ENCODE measurements around the gene NPRL2. TPM values are rescaled to one million over a fixed set of nuclear protein-coding genes. Genes with fewer than 3 reads are reported as not detected.
A peak's percentile ranks its signal among the peaks of the same experiment; 100 is the strongest.

NPRL2 gene
- total and polyA plus RNA-seq, 2 of the 13 experiments (the other 11 are each of a cell fraction or from before 2014, with no cell fraction given): 30.6 to 51.4 TPM

GRCh38 chr3:50358911-50359759 is 8.6 kb upstream of the NPRL2 start, which contains the start of gene TMEM115:
TMEM115 (minus strand) TSS chr3:50359521; CDS start chr3:50359063, 458 bp downstream.
- H2AFZ ChIP-seq (ENCODE audit: low read length): peak within 1 kb of the TSS; percentile 67
- peak within 1 kb of the TSS; percentile 94 for H3K4me2 ChIP-seq (ENCODE audit: low read depth, low read length)
- H3K79me2 ChIP-seq (ENCODE audit: insufficient read depth, low read length): peaks cover 39% of the 10 kb centered on the region
- FAIRE-seq (peak; percentile 96), ATAC-seq (peak; percentile 97), DNase-seq (ENCODE audit: low spot score) (peak; percentile 97)
- H3K9ac ChIP-seq (ENCODE audit: insufficient read depth, low read depth, low read length): peak within 1 kb of the TSS; percentile 91
- TSS peak; percentile 70 for BruUV-seq (replicated peaks)
- no peaks in the 10 kb centered on the region for H3K9me3 ChIP-seq (ENCODE audit: low read length)
- peak within 1 kb of the TSS; percentile 76 to 91 (median 88) for H3K4me3 ChIP-seq (replicated peaks in 1 of 3; ENCODE audit: insufficient read depth in 1 of 3, low read depth in 2 of 3, low read length in 3 of 3)
- 0% methylated on average over 10 of the region's 64 CpGs for WGBS (ENCODE audit: low lambda C conversion rate)
- peaks cover 3 to 15% of the 10 kb centered on the region in 2 experiments; a peak in 2 of 5 replicates for H3K27me3 ChIP-seq (ENCODE audit: control insufficient read depth in 1 of 2, insufficient read depth in 2 of 2, low read length in 2 of 2)
- peaks cover 25% of the 10 kb centered on the region for H4K20me1 ChIP-seq (ENCODE audit: insufficient read depth, low read length)
- in situ Hi-C loops (cut with HindIII; ENCODE audit: extremely low pct_ligation_motif_present, low pct_unique_long_range_greater_than_20kb) (no loop called here), intact Hi-C loops (cut with micrococcal nuclease; ENCODE audit: unreplicated experiment) (no loop called here)
- H3K27ac ChIP-seq (ENCODE audit: extremely low read length, insufficient read depth, low read length): peak within 1 kb of the TSS; percentile 66
- peaks cover 6 to 20% of the 10 kb centered on the region in 2 experiments; a peak in 4 of 5 replicates for H3K36me3 ChIP-seq (replicated peaks in 1 of 2; ENCODE audit: control insufficient read depth in 1 of 2, insufficient read depth in 2 of 2, low read length in 2 of 2)
- ChIA-PET POLR2A (interaction anchor here (1.0 to 1.2 kb wide), 2 partner anchors 9 to 22 kb away, joined by 3 to 10 read pairs; partner anchors contain the start of genes CYB561D2 and NPRL2), CTCF (ENCODE audit: low intra/inter-chr PET ratio, low total read pairs) (no interaction called here)
- H3K4me1 ChIP-seq (ENCODE audit: insufficient read depth, low read length): peaks cover 37% of the 10 kb centered on the region
- TF ChIP-seq FUBP1 (CRISPR knock-in tag; IDR thresholded peaks at IDR 0.05; ENCODE audit: borderline replicate concordance): no peak
- peak; percentile 34; the same call in 1 of the 2 replicates for TF ChIP-seq CREB3 (CRISPR knock-in tag; IDR thresholded peaks at IDR 0.05)
- TF ChIP-seq ESRRA (CRISPR knock-in tag; IDR thresholded peaks at IDR 0.05; ENCODE audit: low read depth): no peak
- peak; percentile 77 for TF ChIP-seq ZNF782 (CRISPR knock-in tag; IDR thresholded peaks at IDR 0.05; ENCODE audit: borderline replicate concordance)
- TF ChIP-seq EED (CRISPR knock-in tag; IDR thresholded peaks at IDR 0.05): no peak; the same call in 1 of the 2 replicates
- no peak for TF ChIP-seq ZSCAN22 (CRISPR knock-in tag; IDR thresholded peaks at IDR 0.05)
- TF ChIP-seq IRF9 (CRISPR knock-in tag; IDR thresholded peaks at IDR 0.05; ENCODE audit: borderline replicate concordance): 0 out of 2 replicates have a peak, but pooled peaks have one; percentile 51
- TF ChIP-seq SAFB2 (CRISPR knock-in tag; IDR thresholded peaks at IDR 0.05; ENCODE audit: borderline replicate concordance, low read depth): peak; percentile 85; the same call in 1 of the 2 replicates
- peak; percentile 59; the same call in 1 of the 2 replicates for TF ChIP-seq ZBTB34 (CRISPR knock-in tag; IDR thresholded peaks at IDR 0.05)
- peak; percentile 48; the same call in 1 of the 2 replicates for TF ChIP-seq NR0B2 (CRISPR knock-in tag; IDR thresholded peaks at IDR 0.05)
- no peak for TF ChIP-seq HHEX (CRISPR knock-in tag; IDR thresholded peaks at IDR 0.05)
- TF ChIP-seq NBN (conservative IDR thresholded peaks at IDR 0.05): no peak
- peak; percentile 31; the same call in 1 of the 2 replicates for TF ChIP-seq JUN (CRISPR knock-in tag; IDR thresholded peaks at IDR 0.05)
- TF ChIP-seq BORCS8-MEF2B (CRISPR knock-in tag; IDR thresholded peaks at IDR 0.05): peak; percentile 32; the same call in 1 of the 2 replicates
- peak; percentile 89 for TF ChIP-seq ZNF546 (CRISPR knock-in tag; conservative IDR thresholded peaks at IDR 0.05)
- TF ChIP-seq ARHGAP35 (CRISPR knock-in tag; IDR thresholded peaks at IDR 0.05; ENCODE audit: borderline replicate concordance): peak; percentile 49
- TF ChIP-seq TEAD2 (CRISPR knock-in tag; IDR thresholded peaks at IDR 0.05): no peak

All from HepG2 (cell line).